Tibial nerve (tissue), 4 donors: Measurements from ENCODE around the gene VRK3. TPM values are rescaled to one million over a fixed set of nuclear protein-coding genes. Genes with fewer than 3 reads are reported as not detected.
A peak's percentile ranks its signal among the peaks of the same experiment; 100 is the strongest.
"Not testable (repeated sequence)": the region's sequence is repeated elsewhere in the genome, so short reads cannot be mapped to it uniquely, and the experiment has no call there.

Source experiments
- DNase-seq, 2 donors: peaks; one replicate each; pipeline ENCODE4 v3.0.0-alpha.2; 2019; ENCODE audit warnings: low spot score in 2 of 2
- H3K27ac ChIP-seq, 4 donors: fragments of 200-600 bp; sonication (generic) in 3 of 4; one replicate each; pipeline ENCODE4 v1.5.1; 2017 to 2019; ENCODE audit warnings: mild to moderate bottlenecking in 1 of 4
- H3K27me3 ChIP-seq, 2 donors: fragments of 200-600 bp; sonication (generic) in 1 of 2; one replicate each; pipeline versions ENCODE4 v1.5.1 to v1.6.0; 2017 to 2019
- H3K36me3 ChIP-seq, 3 donors: fragments of 200-600 bp; sonication (generic); one replicate each; pipeline ENCODE4 v1.5.1; 2018 to 2019
- H3K4me1 ChIP-seq, 4 donors: fragments of 200-600 bp; sonication (generic) in 3 of 4; one replicate each; pipeline ENCODE4 v1.5.1; 2017 to 2019
- H3K4me3 ChIP-seq, 4 donors: fragments of 200-600 bp; sonication (generic) in 3 of 4; one replicate each; pipeline ENCODE4 v1.5.1; 2017 to 2019; ENCODE audit warnings: mild to moderate bottlenecking in 1 of 4, moderate library complexity in 1 of 4
- H3K9me3 ChIP-seq, 4 donors: fragments of 200-600 bp; sonication (generic) in 3 of 4; one replicate each; pipeline ENCODE4 v1.5.1; 2017 to 2019
- CTCF ChIP-seq, 5 experiments: fragments of 200-600 bp in 3 of 5; fragments of 450-650 bp in 2 of 5; sonication (generic) in 3 of 5; IDR thresholded peaks; one replicate each; pipeline ENCODE4 v1.5.1; 2016 to 2019; ENCODE audit warnings: antibody characterized with exemption in 5 of 5, mild to moderate bottlenecking in 3 of 5, moderate library complexity in 2 of 5
- EP300 ChIP-seq, 2 donors: sonication (generic); formaldehyde crosslinking; IDR thresholded peaks; one replicate each; pipeline ENCODE4 v1.6.1; 2017; ENCODE audit warnings: antibody characterized with exemption in 2 of 2, mild to moderate bottlenecking in 1 of 2
- POLR2A ChIP-seq, 2 donors: fragments of 450-650 bp; IDR thresholded peaks; one replicate each; pipeline ENCODE4 v1.6.1; 2017; ENCODE audit warnings: antibody characterized with exemption in 2 of 2, mild to moderate bottlenecking in 2 of 2, moderate library complexity in 2 of 2
- WGBS, 2 donors: methylation state at CpG; one replicate each; pipeline ENCODE4 v1.1.5; 2018; 5-methylcytosine and 5-hydroxymethylcytosine counted together
- total RNA-seq, 4 donors: library from RNA; depleted of rRNA; stranded (reverse); fragments of >200 nt; gene quantifications; one replicate each; pipeline ENCODE4 v1.1.0, GENCODE V29; 2016

Gene VRK3
- total RNA-seq, 4 donors from 2014 or later = 25.7 to 51.3 (median 30.1) TPM

- TF ChIP-seq POLR2A (IDR thresholded peaks at IDR 0.05) (no peak), CTCF (IDR thresholded peaks at IDR 0.05) (no peak), EP300 (IDR thresholded peaks at IDR 0.05) (no peak)
- Histone ChIP-seq H3K27ac (no peak overlapping the region), H3K9me3 (peaks cover 0 to 47% (median 6%) of the 10 kb centered on the region in 4 donors), H3K36me3 (no peaks in the 10 kb centered on the region), H3K4me1 (no peaks in the 10 kb centered on the region), H3K27me3 (no peaks in the 10 kb centered on the region), H3K4me3 (no peak overlapping the region)
- WGBS, 2 donors = 79 to 85% methylated on average over 15 of the region's 15 CpGs
- no peak for DNase-seq
Measured at GRCh38 chr19:50060107-50060506, 34.9 kb upstream of the VRK3 start.

DNA sequence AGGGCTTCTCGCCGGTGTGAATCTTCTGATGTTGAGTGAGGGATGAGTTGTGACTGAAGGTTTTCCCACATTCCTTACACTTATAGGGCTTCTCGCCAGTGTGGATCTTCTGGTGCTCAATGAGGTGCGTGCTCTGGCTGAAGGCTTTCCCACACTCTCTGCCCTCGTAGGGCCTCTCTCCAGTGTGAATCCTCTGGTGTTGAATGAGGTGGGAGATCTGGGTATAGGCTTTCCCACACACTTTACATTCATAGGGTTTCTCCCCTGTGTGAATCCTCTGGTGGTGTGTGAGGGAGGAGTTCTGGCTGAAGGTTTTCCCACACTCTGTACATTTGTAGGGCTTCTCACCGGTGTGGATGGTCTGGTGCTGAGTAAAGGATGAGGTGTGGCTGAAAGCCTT, 33.9 kb upstream of the VRK3 start:
- no peak for DNase-seq
- Histone ChIP-seq H3K4me1 (no peaks in the 10 kb centered on the region), H3K27me3 (no peaks in the 10 kb centered on the region), H3K27ac (no peak overlapping the region), H3K9me3 (peaks cover 0 to 57% (median 6%) of the 10 kb centered on the region in 4 donors), H3K4me3 (no peak overlapping the region), H3K36me3 (no peaks in the 10 kb centered on the region)
- 87 to 95% methylated on average over 6 of the region's 6 CpGs for WGBS, 2 donors
- no peak for TF ChIP-seq POLR2A (IDR thresholded peaks at IDR 0.05)
- no peak for TF ChIP-seq CTCF (IDR thresholded peaks at IDR 0.05)
- TF ChIP-seq EP300 (IDR thresholded peaks at IDR 0.05) = no peak

DNA sequence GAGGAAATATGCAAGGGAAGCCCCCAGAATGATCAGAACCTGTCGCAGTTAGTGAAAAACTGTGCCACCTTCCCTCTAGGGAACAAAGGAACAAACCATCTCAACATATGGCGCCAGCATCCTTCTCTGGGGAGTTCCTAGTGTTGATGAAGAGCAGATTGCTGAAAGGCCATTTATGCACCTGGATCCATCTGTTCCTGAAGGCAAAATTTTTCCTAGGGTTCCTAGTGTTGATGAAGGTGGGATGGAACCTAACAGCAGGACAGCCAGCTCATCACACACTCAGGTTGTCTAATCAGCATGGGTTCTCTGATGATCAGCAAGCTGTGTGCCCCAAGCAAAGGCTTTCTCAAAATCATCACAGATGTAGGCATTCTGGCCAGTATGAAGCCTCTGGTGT, 33.3 kb upstream of the VRK3 start:
- H3K27ac ChIP-seq = no peak overlapping the region
- peaks cover 0 to 60% (median 6%) of the 10 kb centered on the region in 4 donors for H3K9me3 ChIP-seq
- H3K27me3 ChIP-seq = no peaks in the 10 kb centered on the region
- H3K36me3 ChIP-seq = no peaks in the 10 kb centered on the region
- WGBS, 2 donors = 91 to 92% methylated on average over 2 of the region's 2 CpGs
- H3K4me1 ChIP-seq = no peaks in the 10 kb centered on the region
- DNase-seq = no peak
- no peak overlapping the region for H3K4me3 ChIP-seq
- TF ChIP-seq CTCF (IDR thresholded peaks at IDR 0.05) = no peak
- TF ChIP-seq EP300 (IDR thresholded peaks at IDR 0.05) = no peak
- no peak for TF ChIP-seq POLR2A (IDR thresholded peaks at IDR 0.05)

- TF ChIP-seq CTCF (IDR thresholded peaks at IDR 0.05) (no peak), EP300 (IDR thresholded peaks at IDR 0.05) (no peak), POLR2A (IDR thresholded peaks at IDR 0.05) (no peak)
- DNase-seq = no peak
- 79 to 82% methylated on average over 4 of the region's 4 CpGs for WGBS, 2 donors
- Histone ChIP-seq H3K4me3 (no peak overlapping the region), H3K4me1 (no peaks in the 10 kb centered on the region), H3K36me3 (peaks cover 0 to 7% (median 0%) of the 10 kb centered on the region in 3 donors), H3K27ac (no peak overlapping the region), H3K27me3 (no peaks in the 10 kb centered on the region), H3K9me3 (peaks cover 0 to 84% (median 0%) of the 10 kb centered on the region in 4 donors)
Measured at GRCh38 chr19:50053119-50053518, 27.9 kb upstream of the VRK3 start.

GRCh38 chr19:50051964-50052363, 26.8 kb upstream of the VRK3 start:
- Histone ChIP-seq H3K27me3 (no peaks in the 10 kb centered on the region), H3K36me3 (peaks cover 0 to 18% (median 0%) of the 10 kb centered on the region in 3 donors), H3K4me1 (no peaks in the 10 kb centered on the region), H3K9me3 (peaks cover 0 to 84% (median 4%) of the 10 kb centered on the region in 4 donors), H3K27ac (no peak overlapping the region), H3K4me3 (no peak overlapping the region)
- WGBS, 2 donors = 74 to 84% methylated on average over 8 of the region's 8 CpGs
- no peak for DNase-seq
- TF ChIP-seq EP300 (IDR thresholded peaks at IDR 0.05) = no peak
- no peak for TF ChIP-seq CTCF (IDR thresholded peaks at IDR 0.05)
- no peak for TF ChIP-seq POLR2A (IDR thresholded peaks at IDR 0.05)

- DNase-seq, H3K27me3 ChIP-seq, H3K4me1 ChIP-seq, H3K27ac ChIP-seq: not testable (repeated sequence)
- H3K36me3 ChIP-seq = peaks cover 0 to 24% (median 2%) of the 10 kb centered on the region in 3 donors
- 39 to 44% methylated on average over 16 of the region's 16 CpGs for WGBS, 2 donors
- peak overlapping the region in 2 of 4 donors; percentile 32 to 50 for H3K4me3 ChIP-seq
- peaks cover 0 to 85% (median 7%) of the 10 kb centered on the region in 4 donors for H3K9me3 ChIP-seq
Measured at GRCh38 chr19:50051228-50051895, 26.2 kb upstream of the VRK3 start.
